Immature natural killer cell (primary cell): ENCODE results near the gene PARP4. TPM values are rescaled to one million over a fixed set of nuclear protein-coding genes. Genes with fewer than 3 reads are reported as not detected.
"Not testable (repeated sequence)": the region's sequence is repeated elsewhere in the genome, so short reads cannot be mapped to it uniquely, and the experiment has no call there.

Experiments used
- DNase-seq, 3 donors: peaks; one replicate each; pipeline ENCODE4 v3.0.0; 2022; ENCODE audit warnings: mixed read lengths in 1 of 3
- H3K27ac Mint-ChIP-seq, 6 donors: one replicate each; pipeline ENCODE4 v1.8.0; 2020; ENCODE audit warnings: mixed read lengths in 6 of 6, mild to moderate bottlenecking in 5 of 6, inconsistent platforms in 4 of 6, moderate library complexity in 3 of 6
- H3K27me3 Mint-ChIP-seq, 3 donors: one replicate each; pipeline ENCODE4 v1.8.0; 2020 to 2021; ENCODE audit warnings: low read depth in 3 of 3, mild to moderate bottlenecking in 3 of 3, mixed read lengths in 3 of 3, moderate library complexity in 3 of 3, inconsistent platforms in 1 of 3
- H3K36me3 Mint-ChIP-seq, 3 donors: one replicate each; pipeline ENCODE4 v1.8.0; 2020; ENCODE audit warnings: mixed read lengths in 3 of 3, inconsistent platforms in 2 of 3, mild to moderate bottlenecking in 2 of 3
- H3K4me1 Mint-ChIP-seq, 2 donors: one replicate each; pipeline ENCODE4 v1.8.0; 2020; ENCODE audit warnings: inconsistent platforms in 2 of 2, mild to moderate bottlenecking in 2 of 2, mixed read lengths in 2 of 2, moderate library complexity in 1 of 2
- H3K4me3 Mint-ChIP-seq, 5 donors: one replicate each; pipeline ENCODE4 v1.8.0; 2020; ENCODE audit warnings: mild to moderate bottlenecking in 5 of 5, mixed read lengths in 5 of 5, inconsistent platforms in 3 of 5, moderate library complexity in 3 of 5
- H3K9me3 Mint-ChIP-seq, 6 donors: one replicate each; pipeline ENCODE4 v1.8.0; 2020; ENCODE audit warnings: mild to moderate bottlenecking in 6 of 6, mixed read lengths in 6 of 6, inconsistent platforms in 4 of 6, moderate library complexity in 3 of 6
- polyA plus RNA-seq, 3 donors: library from polyadenylated mRNA; unstranded; fragments of 300-500 nt; fragmentation: Illumina TruSeq; gene quantifications; one replicate each; pipeline ENCODE4 v1.2.3, GENCODE V29; 2021

The PARP4 gene
- polyA plus RNA-seq, 3 donors from 2014 or later, result 50.0 to 73.8 (median 54.5) TPM

GRCh38 chr13:24527266-24527775 lies 14.7 kb upstream of the PARP4 start:
- no peaks in the 10 kb centered on the region for H3K36me3 Mint-ChIP-seq

DNA sequence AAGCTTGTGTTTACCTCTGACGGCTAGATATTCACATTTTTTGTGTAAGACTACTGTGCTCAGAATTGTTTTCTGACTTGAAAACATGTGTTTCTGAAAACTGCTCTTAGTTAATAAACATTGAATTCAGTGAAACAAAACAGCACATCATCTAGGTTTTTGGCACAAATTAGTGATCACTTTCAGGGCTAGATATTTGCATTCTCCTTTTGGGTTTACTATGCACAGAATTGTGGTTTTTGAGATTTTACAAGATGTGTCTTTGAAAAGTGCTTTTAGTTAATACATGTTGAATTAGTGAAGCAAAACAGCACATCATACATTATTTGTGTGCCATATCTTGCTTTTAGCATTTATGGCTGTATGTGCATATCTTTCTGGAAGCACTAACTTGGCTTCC lies 8.2 kb upstream of the PARP4 start:
- Mint-ChIP-seq H3K4me3 (no peak overlapping the region), H3K27me3 (peaks cover 0 to 9% (median 3%) of the 10 kb centered on the region in 3 donors), H3K9me3 (no peaks in the 10 kb centered on the region), H3K36me3 (no peaks in the 10 kb centered on the region), H3K27ac (no peak overlapping the region), H3K4me1 (no peaks in the 10 kb centered on the region)
- DNase-seq, result no peak

More at GRCh38 chr13:24527266-24527775, 14.7 kb upstream of the PARP4 start:
- H3K9me3 Mint-ChIP-seq, result no peaks in the 10 kb centered on the region
- no peak overlapping the region for H3K4me3 Mint-ChIP-seq
- DNase-seq, result no peak
- peaks cover 5 to 18% (median 8%) of the 10 kb centered on the region in 3 donors for H3K27me3 Mint-ChIP-seq
- H3K27ac Mint-ChIP-seq, result no peak overlapping the region
- no peaks in the 10 kb centered on the region for H3K4me1 Mint-ChIP-seq

DNA sequence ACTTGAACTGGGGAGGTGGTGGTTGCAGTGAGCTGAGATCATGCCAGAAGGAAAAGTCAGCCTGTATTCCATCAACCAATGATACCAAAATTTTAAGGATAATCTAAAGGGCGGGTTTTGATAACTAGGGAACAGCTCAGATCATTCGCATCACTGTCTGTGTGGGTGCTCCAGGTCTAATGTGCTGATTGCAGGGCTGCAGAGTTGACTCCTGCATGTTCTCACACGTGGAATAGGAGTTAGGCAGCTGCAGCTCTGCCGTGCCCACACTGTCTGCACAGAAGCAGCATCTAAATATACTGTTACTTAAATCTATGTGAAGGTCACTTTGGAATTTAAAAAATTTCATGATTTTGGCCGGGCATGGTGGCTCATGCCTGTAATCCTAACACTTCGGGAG lies 4.3 kb upstream of the PARP4 start:
- H3K36me3 Mint-ChIP-seq, result no peaks in the 10 kb centered on the region
- no peak overlapping the region for H3K27ac Mint-ChIP-seq
- peaks cover 11 to 14% of the 10 kb centered on the region in 2 donors for H3K4me1 Mint-ChIP-seq
- H3K27me3 Mint-ChIP-seq, result peaks cover 2 to 9% (median 3%) of the 10 kb centered on the region in 3 donors
- no peaks in the 10 kb centered on the region for H3K9me3 Mint-ChIP-seq
- H3K4me3 Mint-ChIP-seq, result no peak overlapping the region
- DNase-seq, result no peak

- Mint-ChIP-seq H3K27me3 (peaks cover 0 to 10% (median 3%) of the 10 kb centered on the region in 3 donors), H3K4me1 (peaks cover 41% of the 10 kb centered on the region in 2 donors), H3K36me3 (peaks cover under 1 to 3% (median 1%) of the 10 kb centered on the region in 3 donors), H3K27ac (peak overlapping the region; percentile 87 to 93 (median 90)), H3K9me3 (no peaks in the 10 kb centered on the region), H3K4me3 (peak overlapping the region; percentile 85 to 98 (median 90))
- DNase-seq, result no peak
Measured at GRCh38 chr13:24512908-24513213, 283 bp upstream of the PARP4 start.

- H3K4me1 Mint-ChIP-seq, result peaks cover 48 to 49% of the 10 kb centered on the region in 2 donors
- DNase-seq, result no peak
- H3K27ac Mint-ChIP-seq, result peak overlapping the region; percentile 88 to 96 (median 91)
- peak overlapping the region; percentile 85 to 98 (median 90) for H3K4me3 Mint-ChIP-seq
- H3K27me3 Mint-ChIP-seq, result peaks cover 0 to 8% (median 3%) of the 10 kb centered on the region in 3 donors
- H3K9me3 Mint-ChIP-seq, result no peaks in the 10 kb centered on the region
- H3K36me3 Mint-ChIP-seq, result peaks cover 4 to 10% (median 7%) of the 10 kb centered on the region in 3 donors
Measured at GRCh38 chr13:24511816-24512196, 772 bp downstream of the PARP4 start.

DNA sequence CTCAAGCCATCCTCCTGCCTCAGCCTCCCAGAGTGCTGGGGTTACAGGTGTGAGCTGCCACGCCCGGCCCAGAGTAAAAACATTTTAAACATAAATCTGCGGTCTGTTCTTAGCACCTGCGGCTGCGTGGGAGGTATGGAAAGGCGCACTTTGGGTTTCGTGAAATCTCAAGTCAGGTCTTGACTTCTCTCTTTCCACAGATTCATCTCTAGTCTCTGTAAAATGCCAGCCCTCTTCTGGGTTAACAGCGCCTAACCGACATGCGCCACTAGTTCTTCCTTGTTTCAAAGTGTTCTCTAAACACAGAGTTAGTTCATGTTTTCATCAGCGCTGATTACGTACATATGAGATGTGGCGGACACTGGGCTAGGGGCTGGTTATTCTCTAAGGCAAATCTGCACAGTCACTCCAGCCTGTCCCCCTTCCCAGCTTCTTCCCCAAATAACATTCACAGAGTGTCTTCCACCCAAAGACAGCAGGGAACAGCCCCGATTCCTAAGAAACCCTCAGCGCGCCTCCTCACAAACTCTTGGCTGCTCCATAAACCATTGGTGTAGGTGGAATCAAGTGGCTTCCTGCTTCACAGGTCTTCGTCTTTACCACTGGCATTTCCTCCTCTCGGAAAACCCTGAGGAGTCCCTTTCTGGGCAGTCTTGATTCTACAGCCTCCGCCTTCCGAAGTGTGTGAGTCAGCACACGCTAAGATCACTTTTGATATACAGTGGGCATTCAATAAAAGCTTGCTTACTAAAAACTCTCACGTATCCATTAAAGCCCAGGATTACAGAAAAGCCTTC lies 1.4 kb downstream of the PARP4 start:
- peak; percentile 35 to 52 (median 50) for DNase-seq
- H3K27me3 Mint-ChIP-seq, result peaks cover 0 to 8% (median 3%) of the 10 kb centered on the region in 3 donors
- H3K4me1 Mint-ChIP-seq, result peaks cover 48 to 51% of the 10 kb centered on the region in 2 donors
- H3K9me3 Mint-ChIP-seq, result no peaks in the 10 kb centered on the region
- H3K27ac Mint-ChIP-seq, result peak overlapping the region; percentile 88 to 96 (median 91)
- peaks cover 4 to 10% (median 7%) of the 10 kb centered on the region in 3 donors for H3K36me3 Mint-ChIP-seq
- H3K4me3 Mint-ChIP-seq, result peak overlapping the region; percentile 85 to 98 (median 90)

GRCh38 chr13:24506698-24507335 lies 5.8 kb downstream of the PARP4 start:
- Mint-ChIP-seq H3K4me1 (peaks cover 61 to 66% of the 10 kb centered on the region in 2 donors), H3K27me3 (peaks cover 0 to 5% (median 1%) of the 10 kb centered on the region in 3 donors), H3K27ac (no peak overlapping the region), H3K4me3 (no peak overlapping the region), H3K9me3 (no peaks in the 10 kb centered on the region), H3K36me3 (peaks cover 10 to 17% (median 10%) of the 10 kb centered on the region in 3 donors)
- no peak for DNase-seq

DNA sequence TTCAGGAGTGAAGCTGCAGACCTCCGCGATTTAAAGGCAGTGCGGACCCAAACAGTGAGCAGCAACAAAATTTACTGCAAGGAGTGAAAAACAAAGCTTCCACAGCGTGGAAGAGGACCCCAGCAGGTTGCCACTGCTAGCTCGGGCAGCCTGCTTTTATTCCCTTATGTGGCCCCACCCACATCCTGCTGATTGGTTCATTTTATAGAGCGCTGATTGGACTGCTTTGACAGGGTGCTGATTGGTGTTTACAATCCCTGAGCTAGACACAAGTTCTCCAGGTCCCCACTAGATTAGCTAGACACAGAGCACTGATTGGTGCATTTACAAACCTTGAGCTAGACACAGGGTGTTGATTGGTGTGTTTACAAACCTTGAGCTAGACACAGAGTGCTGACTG lies 6.3 kb downstream of the PARP4 start:
- H3K9me3 Mint-ChIP-seq, DNase-seq, H3K4me3 Mint-ChIP-seq, H3K27ac Mint-ChIP-seq, H3K27me3 Mint-ChIP-seq: not testable (repeated sequence)
- Mint-ChIP-seq H3K4me1 (peaks cover 59 to 60% of the 10 kb centered on the region in 2 donors), H3K36me3 (peaks cover 13 to 17% (median 14%) of the 10 kb centered on the region in 3 donors)

DNA sequence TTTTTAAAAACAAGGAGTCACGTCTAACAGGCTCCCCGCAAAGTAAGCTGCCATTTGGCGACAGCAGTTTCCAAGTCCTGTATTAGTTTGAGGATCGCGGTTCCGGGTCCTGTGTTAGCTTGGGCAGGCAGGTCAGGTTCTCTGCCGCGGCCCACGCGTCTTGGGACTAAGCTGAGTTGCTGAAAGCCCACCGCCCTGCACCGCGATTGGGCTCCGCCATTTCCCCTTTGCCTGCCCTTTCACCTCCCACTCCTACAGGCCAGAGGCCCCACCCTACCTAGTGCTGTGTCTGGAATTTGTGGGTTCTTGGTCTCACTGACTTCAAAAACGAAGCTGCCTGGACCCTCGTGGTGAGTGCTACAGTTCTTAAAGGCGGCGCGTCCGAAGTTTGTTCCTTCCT lies 6.8 kb downstream of the PARP4 start:
- H3K4me3 Mint-ChIP-seq, result no peak overlapping the region
- peaks cover 14 to 17% (median 16%) of the 10 kb centered on the region in 3 donors for H3K36me3 Mint-ChIP-seq
- no peaks in the 10 kb centered on the region for H3K9me3 Mint-ChIP-seq
- H3K27me3 Mint-ChIP-seq, result peaks cover 0 to 5% (median 1%) of the 10 kb centered on the region in 3 donors
- DNase-seq, result no peak
- peaks cover 55 to 58% of the 10 kb centered on the region in 2 donors for H3K4me1 Mint-ChIP-seq
- H3K27ac Mint-ChIP-seq, result peak overlapping the region in 1 of 6 donors; percentile 64

GRCh38 chr13:24505256-24505655 lies 7.3 kb downstream of the PARP4 start:
- H3K27ac Mint-ChIP-seq, result peak overlapping the region in 3 of 6 donors; percentile 12 to 39 (median 34)
- H3K4me1 Mint-ChIP-seq, result peaks cover 52 to 55% of the 10 kb centered on the region in 2 donors
- H3K36me3 Mint-ChIP-seq, result peaks cover 14 to 17% (median 16%) of the 10 kb centered on the region in 3 donors
- H3K27me3 Mint-ChIP-seq, result peaks cover 0 to 5% (median 1%) of the 10 kb centered on the region in 3 donors
- peak overlapping the region in 2 of 5 donors; percentile 38 to 45 for H3K4me3 Mint-ChIP-seq
- peak in 1 of 3 donors; percentile 6 for DNase-seq
- H3K9me3 Mint-ChIP-seq, result no peaks in the 10 kb centered on the region

DNA sequence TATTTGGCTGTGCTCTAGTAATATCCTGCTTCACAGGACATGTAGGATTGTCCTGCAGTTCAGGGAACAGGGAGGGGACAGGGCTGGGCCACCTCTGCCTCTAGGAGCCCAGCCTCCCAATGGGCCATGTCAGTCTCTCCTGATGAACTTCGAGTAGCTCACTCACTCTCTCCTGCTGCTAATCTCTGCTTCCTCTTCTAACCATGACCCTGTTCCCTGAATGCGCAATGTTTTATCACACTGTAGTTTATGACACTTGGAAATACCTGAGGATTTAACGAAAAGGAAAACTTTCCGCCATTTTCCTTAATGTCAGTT lies 9.2 kb downstream of the PARP4 start:
- Mint-ChIP-seq H3K36me3 (peaks cover 16 to 21% (median 17%) of the 10 kb centered on the region in 3 donors), H3K4me1 (peaks cover 41 to 48% of the 10 kb centered on the region in 2 donors), H3K4me3 (no peak overlapping the region), H3K27ac (peak overlapping the region in 3 of 6 donors; percentile 46 to 74 (median 69)), H3K27me3 (peaks cover 0 to 2% (median 0%) of the 10 kb centered on the region in 3 donors), H3K9me3 (no peaks in the 10 kb centered on the region)
- no peak for DNase-seq

GRCh38 chr13:24502533-24503378 lies 9.8 kb downstream of the PARP4 start:
- Mint-ChIP-seq H3K27me3 (peaks cover 0 to 2% (median 0%) of the 10 kb centered on the region in 3 donors), H3K4me3 (no peak overlapping the region), H3K36me3 (peaks cover 12 to 21% (median 16%) of the 10 kb centered on the region in 3 donors), H3K4me1 (peaks cover 35 to 42% of the 10 kb centered on the region in 2 donors), H3K27ac (peak overlapping the region; percentile 3 to 69 (median 40)), H3K9me3 (no peaks in the 10 kb centered on the region)
- no peak for DNase-seq

DNA sequence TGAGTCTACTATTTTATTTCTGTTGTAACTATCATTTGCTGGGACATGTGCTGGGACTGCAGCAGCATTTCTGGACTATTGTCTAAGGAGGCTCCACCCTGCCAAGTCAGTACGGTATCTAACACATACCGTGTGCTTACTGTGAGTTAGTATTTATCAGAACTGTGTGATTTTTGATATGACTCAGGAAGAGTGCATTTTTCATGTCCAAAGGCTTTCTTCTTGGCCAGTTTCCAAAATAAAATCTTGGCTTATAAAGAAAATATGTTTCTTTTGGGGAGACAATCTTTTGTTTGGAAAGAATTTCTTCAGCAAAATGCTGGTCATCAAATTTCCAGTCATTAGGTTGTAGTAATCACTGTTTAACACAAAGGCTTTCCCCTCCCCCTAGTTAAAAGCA lies 11.6 kb downstream of the PARP4 start:
- H3K36me3 Mint-ChIP-seq, result peaks cover 11 to 30% (median 22%) of the 10 kb centered on the region in 3 donors
- peak overlapping the region in 5 of 6 donors; percentile 10 to 57 (median 21) for H3K27ac Mint-ChIP-seq
- no peak overlapping the region for H3K4me3 Mint-ChIP-seq
- no peaks in the 10 kb centered on the region for H3K27me3 Mint-ChIP-seq
- DNase-seq, result no peak
- peaks cover 26 to 36% of the 10 kb centered on the region in 2 donors for H3K4me1 Mint-ChIP-seq
- H3K9me3 Mint-ChIP-seq, result no peaks in the 10 kb centered on the region
